Pancreas (tissue), 10 donors: ENCODE data around the gene ATP1B3. TPM values are rescaled to one million over a fixed set of nuclear protein-coding genes. Genes with fewer than 3 reads are reported as not detected.

Source experiments
- ATAC-seq, 4 donors: fragments of 200-7000 bp; cut with Tn5 transposase; one replicate each; pipeline versions ENCODE4 v1.8.0 to v1.9.1; 2020; ENCODE audit warnings: mild to moderate bottlenecking in 4 of 4, moderate library complexity in 4 of 4
- DNase-seq, 6 donors: peaks; one replicate each; pipeline ENCODE4 v3.0.0-alpha.2; 2020
- FAIRE-seq: peaks from 2 replicates; lab custom pipeline; 2012; peaks lifted over from hg19 to GRCh38; lab: Jason Lieb, UNC
- H3K27ac ChIP-seq, 4 donors: fragments of 200-600 bp; sonication (generic); 1 replicate in 3 of 4; 2 replicates in 1 of 4; pipeline versions ENCODE4 v1.5.0 to v1.8.0; 2020
- H3K27me3 ChIP-seq, 4 donors: fragments of 200-600 bp; one replicate each; pipeline ENCODE4 v1.8.0; 2021
- H3K36me3 ChIP-seq, 3 donors: fragments of 200-600 bp; sonication (generic) in 1 of 3; one replicate each; pipeline versions ENCODE4 v1.5.0 to v1.8.0; 2020 to 2021
- H3K4me1 ChIP-seq, 3 donors: fragments of 200-600 bp; one replicate each; pipeline ENCODE4 v1.8.0; 2021
- H3K4me3 ChIP-seq, 4 donors: fragments of 200-600 bp; sonication (generic) in 2 of 4; one replicate each; pipeline versions ENCODE4 v1.5.0 to v1.8.0; 2020 to 2021
- H3K9me3 ChIP-seq, 4 donors: fragments of 200-600 bp; one replicate each; pipeline ENCODE4 v1.8.0; 2021
- WGBS, 2 donors: extraction: QIAGEN DNeasy Blood & Tissue Kit; methylation state at CpG; one replicate each; pipeline ENCODE4 v1.1.7; 2013; 5-methylcytosine and 5-hydroxymethylcytosine counted together
- intact Hi-C, 3 donors: fragments of 100-400 bp; cut with DNase I; formaldehyde crosslinking; loops; one replicate each; pipeline versions ENCODE4 v1.11.1 to v1.14.2; 2022
- polyA plus RNA-seq, 2 donors: library from polyadenylated mRNA; stranded (reverse); fragments of 200-250 nt; gene quantifications; one replicate each; pipeline ENCODE4 v1.2.3, GENCODE V29; 2013
- total RNA-seq, 6 donors: library from RNA; stranded (reverse); fragmentation: NEBNext Ultra II Directional in 4 of 6; extraction: Animal tissue kit (Norgen Biotek cat#: 25700) in 4 of 6; gene quantifications; one replicate each; pipeline versions ENCODE4 v1.2.1 to v1.2.4, GENCODE V29; 2021 to 2023
- TF ChIP-seq, protein P1 (sequence below), 4 donors: fragments of 200-600 bp; sonication (generic) in 3 of 4; IDR thresholded peaks; one replicate each; pipeline versions ENCODE4 v1.5.0 to v1.8.0; 2021; ENCODE audit warnings: antibody characterized with exemption in 4 of 4
- donor health status: healthy with polysubstance abuse.
- donor health status: DM: no; HTN: no; CAD: no; lungs with moderate emphysema.
- donor health status: DM: no; HTN: no; CAD: no.
- donor health status: control.
- donor health status: control.
- donor health status: Bipolar disorder and iron deficiency.
- donor health status: DM: yes; HTN: yes; CAD: no.
- donor health status: DM: no; HTN: no; CAD: no.
- donor health status: DM: no; HTN: no; CAD: no.
- donor health status: DM: yes; HTN: yes; CAD: no.

Gene ATP1B3
- total and polyA plus RNA-seq, 8 donors = 6.7 to 53.0 (median 21.2) TPM

DNA sequence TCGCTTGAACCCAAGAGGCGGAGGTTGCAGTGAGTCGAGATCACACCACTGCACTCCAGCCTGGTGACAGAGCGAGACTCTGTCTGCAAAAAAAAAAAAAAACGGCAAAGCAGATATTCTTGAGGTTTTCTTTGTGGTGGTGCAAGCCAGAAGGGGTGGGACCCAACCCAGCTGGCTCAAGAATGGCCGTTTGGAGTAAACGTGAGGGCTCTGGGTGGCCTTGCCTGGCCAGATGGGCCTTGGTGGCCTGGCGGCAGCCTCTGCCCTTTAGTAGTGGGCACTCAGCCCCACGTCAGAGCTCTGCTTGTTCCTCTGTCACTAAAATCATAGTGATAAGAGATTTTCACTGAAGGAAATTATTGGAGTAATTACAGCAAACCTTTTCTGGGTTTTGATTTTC lies 50.5 kb downstream of the ATP1B3 start:
- Histone ChIP-seq H3K27me3 (no peaks in the 10 kb centered on the region), H3K36me3 (no peaks in the 10 kb centered on the region), H3K4me3 (no peak overlapping the region), H3K27ac (no peak overlapping the region), H3K4me1 (no peaks in the 10 kb centered on the region), H3K9me3 (no peaks in the 10 kb centered on the region)
- 79 to 80% methylated on average over 9 of the region's 9 CpGs for WGBS, 2 donors
- intact Hi-C loops = no loop called here
- TF ChIP-seq, protein P1, sequence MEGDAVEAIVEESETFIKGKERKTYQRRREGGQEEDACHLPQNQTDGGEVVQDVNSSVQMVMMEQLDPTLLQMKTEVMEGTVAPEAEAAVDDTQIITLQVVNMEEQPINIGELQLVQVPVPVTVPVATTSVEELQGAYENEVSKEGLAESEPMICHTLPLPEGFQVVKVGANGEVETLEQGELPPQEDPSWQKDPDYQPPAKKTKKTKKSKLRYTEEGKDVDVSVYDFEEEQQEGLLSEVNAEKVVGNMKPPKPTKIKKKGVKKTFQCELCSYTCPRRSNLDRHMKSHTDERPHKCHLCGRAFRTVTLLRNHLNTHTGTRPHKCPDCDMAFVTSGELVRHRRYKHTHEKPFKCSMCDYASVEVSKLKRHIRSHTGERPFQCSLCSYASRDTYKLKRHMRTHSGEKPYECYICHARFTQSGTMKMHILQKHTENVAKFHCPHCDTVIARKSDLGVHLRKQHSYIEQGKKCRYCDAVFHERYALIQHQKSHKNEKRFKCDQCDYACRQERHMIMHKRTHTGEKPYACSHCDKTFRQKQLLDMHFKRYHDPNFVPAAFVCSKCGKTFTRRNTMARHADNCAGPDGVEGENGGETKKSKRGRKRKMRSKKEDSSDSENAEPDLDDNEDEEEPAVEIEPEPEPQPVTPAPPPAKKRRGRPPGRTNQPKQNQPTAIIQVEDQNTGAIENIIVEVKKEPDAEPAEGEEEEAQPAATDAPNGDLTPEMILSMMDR (IDR thresholded peaks at IDR 0.05) = no peak
- ATAC-seq = no peak
- no peak for DNase-seq
- FAIRE-seq = no peak

DNA sequence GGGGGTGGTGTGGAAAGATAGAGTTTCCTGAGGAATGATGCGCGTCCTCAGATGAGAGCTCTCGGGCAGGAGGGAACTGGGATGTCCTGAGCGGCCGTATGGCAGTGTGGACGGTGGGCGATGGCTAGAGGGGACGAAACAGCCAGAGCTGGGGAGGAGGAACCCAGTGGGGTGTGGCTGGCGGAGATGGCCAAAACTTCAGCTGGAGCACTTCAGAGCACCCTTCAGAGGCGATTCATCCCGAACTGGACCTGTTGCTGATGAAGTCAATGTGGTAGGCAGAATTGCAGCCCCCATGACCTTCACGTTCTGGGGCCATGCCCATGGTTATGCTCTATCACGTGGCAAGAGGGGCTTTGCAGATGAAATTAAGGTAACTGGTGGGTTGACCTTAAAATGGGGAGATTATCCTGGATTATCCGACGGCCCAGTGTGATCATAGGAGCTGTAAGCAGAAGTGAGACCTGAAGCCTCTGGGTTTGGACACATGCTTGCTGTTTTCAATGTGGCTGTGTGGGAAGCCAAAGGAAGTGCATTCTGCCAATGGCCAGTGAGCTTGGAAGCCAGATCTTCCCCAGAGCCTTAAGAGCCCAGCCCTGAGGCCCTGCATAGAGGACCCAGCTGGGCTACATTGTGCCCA lies 52.3 kb downstream of the ATP1B3 start:
- 93 to 95% methylated on average over 15 of the region's 15 CpGs for WGBS, 2 donors
- no peak for ATAC-seq
- H3K27ac ChIP-seq = no peak overlapping the region
- no peaks in the 10 kb centered on the region for H3K36me3 ChIP-seq
- TF ChIP-seq, protein P1 (IDR thresholded peaks at IDR 0.05) = no peak
- H3K4me3 ChIP-seq = no peak overlapping the region
- no peaks in the 10 kb centered on the region for H3K9me3 ChIP-seq
- no peak for DNase-seq
- no peaks in the 10 kb centered on the region for H3K27me3 ChIP-seq
- no peak for FAIRE-seq
- H3K4me1 ChIP-seq = no peaks in the 10 kb centered on the region
- intact Hi-C loops = no loop called here

- no peaks in the 10 kb centered on the region for H3K4me1 ChIP-seq
- intact Hi-C loops = no loop called here
- WGBS, 2 donors = 90 to 93% methylated on average over 7 of the region's 7 CpGs
- FAIRE-seq (no peak), ATAC-seq (no peak), DNase-seq (no peak)
- no peak overlapping the region for H3K4me3 ChIP-seq
- H3K9me3 ChIP-seq = no peaks in the 10 kb centered on the region
- TF ChIP-seq, protein P1 (IDR thresholded peaks at IDR 0.05) = no peak
- H3K27me3 ChIP-seq = no peaks in the 10 kb centered on the region
- no peaks in the 10 kb centered on the region for H3K36me3 ChIP-seq
- no peak overlapping the region for H3K27ac ChIP-seq
Observed at GRCh38 chr3:141929341-141929995, 53.0 kb downstream of the ATP1B3 start.

DNA sequence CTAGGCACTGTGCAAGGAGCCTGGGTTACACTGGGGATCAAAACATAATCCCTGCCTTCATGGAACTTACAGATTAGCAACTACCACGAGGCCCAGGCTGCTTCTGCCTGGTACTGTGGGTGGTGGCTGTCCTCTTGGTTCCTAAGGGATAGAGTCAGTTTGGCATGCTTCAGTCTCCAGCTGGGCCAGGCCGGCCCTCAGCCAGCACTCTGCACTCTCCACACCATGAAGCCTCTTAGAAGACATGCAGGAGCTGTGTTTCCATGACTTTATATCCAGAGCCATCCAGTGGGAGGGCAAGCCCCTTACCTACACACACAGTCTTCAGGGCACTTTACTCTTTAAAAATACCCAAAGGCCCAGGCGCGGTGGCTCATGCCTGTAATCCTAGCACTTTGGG lies 54.4 kb downstream of the ATP1B3 start:
- Histone ChIP-seq H3K4me3 (no peak overlapping the region), H3K27me3 (no peaks in the 10 kb centered on the region), H3K4me1 (no peaks in the 10 kb centered on the region), H3K9me3 (no peaks in the 10 kb centered on the region), H3K27ac (no peak overlapping the region), H3K36me3 (no peaks in the 10 kb centered on the region)
- intact Hi-C loops = no loop called here
- no peak for DNase-seq
- no peak for ATAC-seq
- 91 to 98% methylated on average over 4 of the region's 4 CpGs for WGBS, 2 donors
- no peak for FAIRE-seq
- TF ChIP-seq, protein P1 (IDR thresholded peaks at IDR 0.05) = no peak
